NCI-H146 treated with DMSO at 0.1 percent for 48 hours (cell line): ENCODE results near the gene UCK2.

Source experiments
- DNase-seq: peaks from one replicate; lab custom pipeline; 2025; ENCODE audit not compliant: unreplicated experiment; lab: John Stamatoyannopoulos, UW

Gene UCK2

DNA sequence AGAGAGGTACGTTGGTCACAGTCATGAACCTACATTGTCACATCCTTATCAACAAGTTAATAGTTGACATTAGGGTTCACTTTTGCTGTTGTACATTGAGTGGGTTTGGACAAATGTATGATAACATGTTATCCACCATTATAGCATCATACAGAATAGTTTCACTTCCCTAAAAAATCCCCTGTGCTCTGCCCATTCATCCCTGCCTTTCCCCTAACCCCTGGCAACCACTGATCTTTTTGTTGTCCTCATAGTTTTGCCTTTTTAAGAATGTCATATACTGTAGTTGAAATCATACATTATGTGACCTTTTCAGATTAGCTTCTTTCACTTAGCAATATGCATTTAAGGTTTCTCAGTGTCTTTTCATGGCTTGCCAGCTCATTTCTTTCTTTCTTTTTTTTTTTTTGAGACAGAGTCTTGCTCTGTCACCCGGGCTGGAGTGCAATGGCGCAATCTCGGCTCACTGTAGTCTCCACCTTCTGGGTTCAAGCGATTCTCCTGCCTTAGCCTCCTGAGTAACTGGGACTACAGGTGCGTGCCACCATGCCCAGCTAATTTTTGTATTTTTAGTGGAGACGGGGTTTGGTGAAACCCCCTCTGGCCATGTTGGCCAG is 50.6 kb downstream of the UCK2 start:
- DNase-seq = no peak

DNA sequence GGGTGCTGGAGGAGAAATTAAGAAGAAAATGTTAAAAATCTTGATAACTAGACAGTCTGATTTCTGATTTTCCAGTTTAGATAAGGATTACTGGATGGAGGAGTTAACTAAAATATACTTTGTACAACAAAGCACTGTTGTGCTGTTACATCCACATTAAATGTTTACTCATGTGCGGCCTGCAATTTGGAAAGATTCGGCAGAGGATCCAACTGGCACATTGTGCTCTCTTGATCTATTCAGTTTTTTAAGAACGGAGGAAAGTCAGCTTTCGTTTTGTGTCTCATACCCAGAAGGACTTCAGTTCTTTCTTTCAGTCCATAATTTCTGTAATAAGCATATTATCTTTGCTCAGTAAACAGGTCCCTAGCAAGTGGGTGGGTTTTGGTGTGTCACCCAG is 52.5 kb downstream of the UCK2 start:
- no peak for DNase-seq

DNA sequence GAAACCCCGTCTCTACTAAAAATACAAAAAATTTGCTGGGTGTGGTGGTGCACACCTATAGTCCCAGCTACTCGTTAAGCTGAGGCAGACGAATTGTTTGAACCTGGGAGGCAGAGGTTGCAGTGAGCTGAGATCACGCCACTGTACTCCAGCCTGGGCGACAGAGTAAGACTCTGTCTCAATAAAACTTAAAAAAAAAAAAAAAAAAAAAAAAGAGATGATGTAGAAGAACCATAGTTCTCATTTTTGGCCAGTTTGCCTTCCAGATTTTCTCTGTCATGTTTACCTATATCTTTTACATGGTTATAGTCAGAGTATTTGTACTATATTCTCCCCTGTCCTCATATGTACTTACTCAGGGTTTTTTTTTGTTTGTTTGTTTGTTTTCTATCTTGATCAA is 53.6 kb downstream of the UCK2 start:
- DNase-seq = no peak

DNA sequence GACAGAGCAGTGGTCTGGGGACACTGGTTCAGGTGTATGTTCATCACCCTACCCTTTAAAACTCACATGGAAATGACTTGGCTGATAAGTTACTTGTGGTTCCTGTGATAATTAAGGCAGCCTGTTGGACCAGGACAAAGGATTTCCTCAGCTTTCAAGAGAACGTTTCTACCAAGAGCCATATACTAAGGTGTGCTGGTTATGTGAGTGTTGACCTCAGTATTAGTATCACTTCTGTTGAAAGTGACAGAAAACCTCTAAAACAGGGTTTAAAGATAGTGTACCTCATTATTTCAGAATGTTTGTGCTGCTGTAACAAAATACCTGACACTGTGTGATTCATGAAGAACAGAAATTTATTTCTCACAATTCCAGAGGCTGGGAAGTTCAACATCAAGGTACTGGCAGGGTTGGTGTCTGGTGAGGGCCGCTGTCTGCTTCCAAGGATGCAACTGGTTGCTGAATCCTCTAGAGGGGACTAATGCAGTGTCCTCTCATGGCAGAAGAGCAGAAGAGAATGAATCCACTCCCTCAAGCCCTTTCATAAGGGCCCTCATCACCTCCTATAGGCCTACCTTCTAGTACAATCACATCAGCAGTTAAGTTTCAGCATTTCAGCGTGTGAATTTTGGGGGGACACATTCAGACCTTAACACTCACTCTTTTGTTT is 54.9 kb downstream of the UCK2 start:
- DNase-seq = no peak

DNA sequence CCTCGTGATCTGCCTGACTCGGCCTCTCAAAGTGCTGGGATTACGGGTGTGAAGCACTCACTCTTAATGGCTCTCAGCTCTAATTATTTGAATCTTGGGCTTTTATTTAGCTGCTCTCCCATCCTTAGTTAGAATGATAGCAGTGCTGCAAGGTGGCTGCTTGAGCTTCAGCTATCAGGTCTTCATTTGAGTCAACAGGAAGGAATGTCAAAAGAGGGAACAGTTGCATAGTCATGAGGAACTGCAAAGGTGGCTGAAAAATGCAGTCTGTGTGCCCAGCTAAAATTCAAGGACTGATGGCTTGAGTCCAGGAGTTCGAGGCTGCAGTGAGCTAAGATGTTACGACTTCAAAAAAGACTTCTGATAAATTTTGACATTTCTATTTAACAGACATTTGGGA is 55.6 kb downstream of the UCK2 start:
- no peak for DNase-seq

DNA sequence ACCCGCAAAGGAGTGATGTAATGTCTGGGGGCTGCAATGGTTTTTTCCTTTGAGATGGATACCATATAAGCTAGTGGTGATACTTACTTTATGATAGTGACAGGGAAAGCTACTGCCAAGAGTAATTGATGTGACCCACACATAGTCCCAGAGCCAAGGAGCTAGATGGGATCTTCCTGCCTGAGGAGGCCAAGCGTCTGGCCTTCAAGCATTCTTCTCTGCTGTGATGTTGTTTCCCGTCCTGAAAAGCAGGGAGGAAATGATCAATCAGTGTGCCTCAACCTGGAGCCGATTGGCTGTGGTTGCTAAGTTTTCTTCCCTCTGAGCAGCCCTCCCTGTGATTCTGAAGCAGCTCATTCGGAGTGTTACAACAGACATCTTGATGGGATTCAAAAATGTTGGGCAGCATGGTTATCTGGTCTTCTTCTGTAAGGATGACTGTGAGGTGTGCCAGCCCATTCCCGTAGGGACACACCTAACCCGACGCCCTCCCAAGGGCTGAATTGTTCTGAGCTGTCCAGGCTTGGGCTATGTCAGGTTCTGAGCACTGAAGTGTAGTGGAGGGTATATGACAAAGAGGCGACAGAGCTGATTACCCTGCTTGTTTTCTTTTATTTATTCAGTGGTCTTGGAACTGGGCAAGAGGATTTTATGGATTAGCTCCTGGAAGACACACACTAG is 56.7 kb downstream of the UCK2 start:
- DNase-seq = no peak

DNA sequence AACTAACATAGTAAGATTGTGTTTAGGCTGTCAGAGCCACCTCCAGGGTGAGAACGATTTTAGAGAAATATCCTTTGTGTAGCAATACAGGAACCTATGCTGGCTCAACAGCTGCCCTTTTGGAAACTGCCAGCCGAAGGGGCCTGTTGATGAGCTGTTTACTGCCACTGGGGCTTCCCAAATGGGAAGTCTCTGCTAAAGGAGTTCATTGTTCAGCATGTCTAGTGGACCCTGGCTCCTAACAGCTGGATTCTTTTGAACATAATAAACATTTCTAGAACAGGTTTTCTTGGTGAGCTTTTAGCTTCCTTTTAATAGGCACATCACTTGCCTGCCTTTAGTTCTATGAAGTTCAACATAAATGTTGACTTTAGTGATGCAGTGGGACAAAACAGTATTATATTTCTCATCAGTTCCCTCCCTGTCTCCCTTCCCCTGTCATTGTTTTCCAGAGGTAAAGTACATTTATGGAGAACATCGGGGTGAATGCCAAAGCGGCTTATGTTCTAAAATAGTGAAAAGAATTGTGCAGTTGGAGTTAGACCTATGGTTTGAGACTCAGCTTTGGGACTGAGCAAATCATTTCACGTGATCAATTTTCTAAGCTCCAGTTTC is 57.4 kb downstream of the UCK2 start:
- DNase-seq = no peak

DNA sequence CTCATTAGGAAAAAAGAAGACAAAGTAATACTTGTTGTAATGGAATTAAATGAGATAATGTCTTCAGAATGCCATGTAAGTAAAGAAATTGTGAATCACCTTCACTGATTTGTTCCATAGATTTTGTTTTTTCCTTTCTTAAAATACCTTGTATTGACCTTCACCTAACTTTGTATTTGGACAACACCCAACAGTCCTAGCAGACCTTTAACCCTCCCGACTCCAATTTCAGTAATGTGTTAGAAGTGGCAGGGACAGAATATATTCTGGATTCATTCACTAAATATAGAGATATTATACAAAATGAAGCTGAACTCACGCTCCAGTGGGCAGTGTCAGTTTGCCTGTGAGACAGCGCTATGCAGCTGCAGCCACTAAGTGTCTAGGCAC is 57.9 kb downstream of the UCK2 start:
- DNase-seq = no peak

DNA sequence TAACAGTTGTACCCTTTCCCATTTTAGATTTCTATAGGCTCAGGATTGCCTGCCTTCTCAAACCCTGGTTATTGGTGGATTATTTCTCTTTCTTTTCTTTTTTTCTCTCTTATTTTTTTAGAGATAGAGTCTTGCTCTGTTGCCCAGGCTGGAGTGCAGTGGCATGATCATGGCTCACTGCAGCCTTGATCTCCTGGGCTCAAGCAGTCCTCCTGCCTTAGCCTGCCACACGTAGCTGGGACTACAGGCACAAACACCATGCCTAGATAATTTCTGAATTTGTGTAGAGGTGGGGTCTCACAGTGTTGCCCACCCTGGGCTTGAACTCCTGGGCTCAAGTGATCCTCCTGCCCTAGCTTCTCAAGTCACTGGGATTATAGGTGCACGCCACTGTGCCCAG is 58.8 kb downstream of the UCK2 start:
- no peak for DNase-seq

DNA sequence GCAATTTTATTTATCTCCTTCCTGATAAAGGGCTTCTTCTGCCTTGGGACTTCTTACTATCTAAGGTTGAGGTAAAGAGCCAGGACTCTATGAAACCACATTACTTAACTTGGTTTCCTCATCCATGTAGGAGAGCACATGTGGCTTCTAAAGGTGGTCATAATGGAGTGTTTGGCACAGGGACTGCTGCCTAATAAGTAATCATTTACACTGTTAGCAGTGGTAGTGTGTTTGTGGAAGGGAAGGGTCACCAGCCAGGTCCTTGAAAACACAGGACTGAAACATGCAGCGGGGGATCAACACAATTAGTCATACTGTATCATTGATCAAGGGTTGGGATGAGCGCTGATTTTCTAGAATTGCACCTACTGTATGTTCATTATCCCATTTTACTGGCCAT is 59.6 kb downstream of the UCK2 start:
- no peak for DNase-seq

DNA sequence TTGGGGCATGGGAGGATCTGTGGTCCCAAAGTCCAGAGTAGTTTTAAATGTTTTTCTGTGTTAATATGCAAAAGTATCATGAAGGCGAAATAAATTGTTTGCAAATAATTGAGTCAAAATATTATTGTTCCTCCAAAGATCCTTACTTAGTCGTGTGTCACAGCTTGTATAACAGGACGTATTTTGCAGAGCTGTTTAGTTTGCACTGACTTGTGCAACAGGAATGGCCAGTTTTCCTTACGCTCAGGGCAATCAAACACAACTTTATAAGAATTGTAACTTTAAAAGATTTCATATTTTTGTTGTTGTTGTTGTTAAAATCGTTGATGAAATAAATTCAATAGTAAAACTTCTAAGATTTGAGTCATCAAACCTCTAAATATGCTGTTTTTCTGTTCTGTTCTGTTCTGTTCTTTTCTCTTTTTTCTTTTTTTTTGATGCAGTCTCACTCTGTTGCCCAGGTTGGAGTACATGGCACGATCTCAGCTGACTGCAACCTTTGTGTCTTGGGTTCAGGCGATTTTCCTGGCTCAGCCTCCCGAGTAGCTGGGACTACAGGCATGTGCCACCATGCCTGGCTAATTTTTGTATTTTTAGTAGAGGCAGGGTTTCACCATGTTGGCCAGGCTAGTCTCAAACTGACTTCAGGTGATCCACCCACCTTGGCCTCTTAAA is 60.6 kb downstream of the UCK2 start:
- DNase-seq = no peak

DNA sequence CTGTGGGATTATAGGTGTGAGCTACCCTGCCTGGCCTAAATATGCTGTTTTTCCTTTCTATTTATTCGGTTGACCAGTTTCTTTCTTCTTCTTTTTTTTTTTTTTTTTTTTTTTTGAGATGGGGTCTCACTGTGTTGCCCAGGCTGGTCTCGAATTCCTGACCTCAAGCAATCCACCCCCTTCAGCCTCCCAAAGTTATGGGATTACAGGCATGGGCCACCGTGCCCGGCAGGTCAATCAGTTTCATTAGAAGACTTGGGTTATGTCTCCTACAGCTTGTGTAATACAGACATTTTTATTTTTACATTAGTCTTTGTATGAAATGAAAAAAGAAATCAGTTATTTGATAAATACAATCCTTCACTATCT is 61.1 kb downstream of the UCK2 start:
- no peak for DNase-seq

DNA sequence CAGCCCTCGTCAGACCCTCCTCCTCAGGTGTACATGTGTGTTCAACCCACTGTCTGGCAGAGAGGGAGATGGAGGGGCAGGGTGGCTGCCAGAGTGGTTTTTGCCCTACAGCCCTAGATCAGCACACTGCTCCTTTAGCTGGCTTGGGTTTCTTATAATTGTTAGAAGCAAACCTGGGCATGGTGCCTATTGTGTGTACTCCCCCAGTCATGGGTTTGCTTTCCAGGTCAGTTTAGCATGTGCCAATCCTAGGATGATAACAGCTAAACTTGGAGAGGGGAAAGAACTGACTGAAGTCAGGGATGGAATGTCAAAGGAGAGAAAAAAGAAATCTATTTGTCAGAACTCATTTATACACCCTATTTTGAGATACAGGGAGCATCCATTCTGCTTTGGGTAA is 63.3 kb downstream of the UCK2 start:
- no peak for DNase-seq

DNA sequence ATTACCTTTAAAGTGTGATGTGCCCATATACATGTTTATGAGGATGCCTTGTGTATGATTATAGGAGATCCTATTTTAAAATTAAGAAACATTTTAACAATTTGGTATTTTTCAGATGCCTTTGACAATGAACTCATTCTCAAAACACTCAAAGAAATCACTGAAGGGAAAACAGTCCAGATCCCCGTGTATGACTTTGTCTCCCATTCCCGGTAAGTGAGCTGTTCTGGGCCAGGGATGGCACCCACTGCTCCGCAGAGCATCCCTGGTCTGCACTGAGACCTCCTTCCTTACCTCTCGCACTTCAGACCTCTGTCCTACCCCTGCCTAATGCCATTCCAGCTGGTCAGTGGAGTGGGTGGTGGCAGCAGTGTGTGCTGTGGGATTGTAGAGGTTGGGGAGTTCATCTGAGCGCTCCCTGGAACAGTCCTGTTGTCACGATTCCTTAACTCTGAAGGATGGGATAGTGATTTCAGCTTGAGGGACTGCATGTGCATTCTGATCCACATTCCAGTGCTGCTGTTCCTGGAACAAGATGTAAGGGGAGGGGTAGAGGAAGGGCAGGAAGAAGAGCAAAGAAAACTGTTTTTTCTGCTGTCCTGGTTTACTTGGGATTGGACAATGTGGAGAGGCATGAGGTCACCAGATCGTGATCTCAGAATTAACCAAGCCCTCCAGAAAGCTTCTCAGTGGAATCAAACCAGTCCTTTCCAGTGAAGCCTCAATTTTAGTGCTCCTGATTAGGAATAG is 63.9 kb downstream of the UCK2 start:
- DNase-seq = no peak

DNA sequence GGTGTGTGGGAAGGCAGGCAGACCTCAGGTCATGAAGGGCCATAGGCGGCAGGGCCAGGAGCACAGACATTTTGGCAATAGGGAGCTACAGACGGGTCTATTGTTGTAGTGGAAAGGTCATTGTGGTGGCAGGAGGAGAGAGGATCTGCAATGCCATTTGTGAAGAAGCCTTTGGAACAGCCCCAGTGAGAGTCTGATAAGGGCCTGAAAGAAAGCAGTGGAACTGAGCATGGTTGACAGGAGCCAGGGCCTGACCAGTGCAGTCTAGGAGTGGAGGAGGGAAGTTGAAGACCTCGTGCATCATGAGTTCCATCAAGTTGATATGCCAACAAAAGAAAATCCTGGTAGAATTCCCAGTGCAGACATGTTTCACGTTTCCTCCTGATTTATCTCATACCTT is 65.5 kb downstream of the UCK2 start:
- no peak for DNase-seq

DNA sequence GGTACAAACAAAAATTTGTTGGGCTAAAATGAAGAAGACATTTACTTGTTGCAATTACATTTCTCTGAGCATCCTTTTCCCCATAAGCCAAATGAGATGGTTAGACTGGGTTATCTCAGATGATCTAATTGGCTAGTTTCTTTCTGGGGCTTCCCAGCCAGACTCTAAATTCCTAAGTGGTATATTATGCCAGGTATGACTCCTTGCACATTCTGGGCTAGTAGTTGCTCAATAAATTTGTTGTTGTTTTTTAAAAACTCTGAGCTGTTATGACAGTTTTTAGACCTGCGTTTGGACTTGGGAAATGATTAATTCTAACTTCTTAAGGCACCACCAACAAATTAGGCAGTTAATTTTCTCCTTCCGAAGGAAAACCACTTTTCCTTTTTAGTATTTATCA is 66.1 kb downstream of the UCK2 start:
- no peak for DNase-seq

DNA sequence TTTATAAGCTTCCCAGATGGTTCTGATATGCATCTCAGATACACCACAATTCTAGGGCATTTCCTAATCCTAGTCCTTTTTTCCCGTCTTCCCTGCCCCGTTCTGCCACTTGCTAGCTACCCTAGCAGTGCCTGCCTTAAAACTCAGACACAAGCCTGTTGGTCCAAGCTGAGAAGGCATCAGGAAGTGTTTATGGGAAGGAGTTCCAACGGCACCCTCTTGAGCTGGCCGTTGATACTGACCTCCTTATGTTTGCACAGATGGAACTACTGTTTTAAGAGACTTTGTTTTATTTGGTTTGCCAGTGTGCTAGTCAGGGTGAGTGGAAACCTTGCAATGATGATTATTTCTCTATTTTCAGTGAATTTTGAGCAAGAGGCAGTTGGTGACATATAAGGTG is 67.2 kb downstream of the UCK2 start:
- no peak for DNase-seq

DNA sequence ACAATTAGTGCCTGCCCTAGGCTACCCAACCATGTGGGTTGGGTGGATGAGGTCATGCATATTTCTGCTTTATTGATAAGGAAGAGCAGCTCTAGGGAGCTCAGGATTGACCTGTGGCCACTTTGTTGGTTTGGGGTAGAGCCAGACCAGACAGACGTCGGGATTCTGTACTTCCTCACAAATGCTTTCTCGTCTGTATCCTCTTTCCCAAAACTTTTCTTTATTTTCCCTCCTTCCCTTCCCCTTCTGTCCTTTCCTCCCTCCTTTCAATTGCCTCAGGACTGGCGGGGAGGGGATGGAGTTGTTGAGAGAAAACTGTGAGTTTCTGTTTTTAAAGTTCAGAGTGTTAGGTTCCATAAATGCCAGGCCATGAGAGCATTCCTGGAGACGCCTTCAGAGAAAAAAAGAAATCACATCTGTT is 68.0 kb downstream of the UCK2 start:
- no peak for DNase-seq

DNA sequence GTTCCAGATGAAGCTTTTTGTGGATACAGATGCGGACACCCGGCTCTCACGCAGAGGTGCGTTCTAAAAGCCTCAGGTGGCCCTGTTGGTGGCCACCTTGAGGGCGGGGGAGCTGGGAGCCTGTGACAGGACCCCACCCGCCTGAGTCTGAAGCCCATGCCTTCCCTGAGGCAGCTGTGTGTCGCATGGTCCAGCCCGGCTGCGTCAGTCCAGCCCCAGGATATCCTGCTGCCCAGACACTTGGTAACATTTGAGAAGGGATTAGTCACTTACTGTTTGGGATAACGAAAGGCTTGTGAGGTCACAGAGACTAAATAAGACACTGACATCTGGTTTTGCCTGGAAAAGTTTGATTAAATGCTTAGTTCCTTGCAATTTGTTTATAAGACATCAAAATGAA is 68.9 kb downstream of the UCK2 start:
- DNase-seq = no peak

DNA sequence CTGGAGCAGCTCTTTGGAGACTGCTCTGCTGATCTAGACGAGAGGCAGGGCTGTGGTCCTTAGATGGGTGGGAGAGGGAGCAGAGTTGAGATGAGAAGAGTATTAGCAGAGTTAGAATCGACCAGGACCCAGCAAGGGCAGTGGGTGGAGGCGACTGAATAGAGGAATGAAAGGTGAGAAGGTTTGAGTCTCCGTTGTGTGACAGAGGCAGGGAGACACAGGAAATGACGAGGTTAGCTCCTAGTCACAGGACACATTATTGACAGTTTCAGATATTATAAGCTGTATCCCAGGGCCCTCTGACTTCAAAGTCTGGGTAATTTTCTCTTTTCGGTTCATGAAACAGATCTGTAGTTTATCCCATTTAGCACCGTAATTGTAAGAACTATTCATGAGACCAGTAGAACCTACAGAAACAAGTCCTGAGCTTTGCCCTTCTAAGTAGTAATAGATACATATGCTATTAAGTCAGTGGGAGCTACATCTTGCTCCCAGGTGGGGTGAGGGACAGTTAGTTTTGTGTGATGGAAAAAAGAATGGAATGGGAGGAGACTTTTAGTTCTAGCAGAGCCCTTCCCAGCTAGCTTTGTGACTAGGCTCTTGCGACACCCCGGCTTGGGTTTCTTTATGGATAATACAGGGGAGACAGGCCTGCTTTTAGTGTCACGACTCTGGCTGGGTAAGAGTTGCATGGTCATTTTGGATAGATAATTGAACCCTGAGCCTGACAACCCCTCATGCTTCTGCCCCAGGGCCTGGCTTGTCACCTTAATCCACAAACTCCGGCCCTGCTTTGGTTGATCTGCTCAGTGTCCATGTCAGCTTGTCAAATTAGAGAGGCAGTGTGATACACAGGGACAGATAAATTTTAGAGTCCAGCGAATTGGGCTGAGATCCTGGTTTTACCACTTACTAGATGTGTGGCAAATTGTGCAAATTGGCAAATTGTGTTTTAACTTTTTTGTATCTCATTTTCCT is 70.2 kb downstream of the UCK2 start:
- DNase-seq = no peak
